Spleen (tissue), 11 donors: Measurements from ENCODE around the gene ZFYVE28. TPM values are rescaled to one million over a fixed set of nuclear protein-coding genes. Genes with fewer than 3 reads are reported as not detected.

Source experiments
- DNase-seq: peaks from one replicate; pipeline ENCODE4 v3.0.0-alpha.2; 2020
- H3K27ac ChIP-seq, 8 donors: fragments of 200-600 bp; sonication (generic) in 7 of 8; 1 replicate in 4 of 8; 2 replicates in 4 of 8; pipeline versions ENCODE4 v1.5.0 to v1.8.0; 2016 to 2021; ENCODE audit warnings: inconsistent platforms in 4 of 8, mild to moderate bottlenecking in 4 of 8, moderate library complexity in 1 of 8
- H3K27me3 ChIP-seq, 7 donors: fragments of 200-600 bp; sonication (generic) in 6 of 7; replicated peaks in 1 of 7; 1 replicate in 4 of 7; 2 replicates in 3 of 7; pipeline versions ENCODE4 v1.5.0 to v1.8.0; 2016 to 2021; ENCODE audit warnings: inconsistent platforms in 3 of 7, mild to moderate bottlenecking in 1 of 7
- H3K36me3 ChIP-seq, 6 donors: fragments of 200-600 bp; sonication (generic) in 5 of 6; 1 replicate in 4 of 6; 2 replicates in 2 of 6; pipeline versions ENCODE4 v1.5.0 to v1.8.0; 2016 to 2021; ENCODE audit warnings: inconsistent platforms in 2 of 6
- H3K4me1 ChIP-seq, 6 donors: fragments of 200-600 bp; sonication (generic) in 5 of 6; 1 replicate in 3 of 6; 2 replicates in 3 of 6; pipeline versions ENCODE4 v1.5.0 to v1.8.0; 2016 to 2021; ENCODE audit warnings: inconsistent platforms in 3 of 6
- H3K4me3 ChIP-seq, 8 donors: fragments of 200-600 bp; sonication (generic) in 7 of 8; 1 replicate in 4 of 8; 2 replicates in 4 of 8; pipeline versions ENCODE4 v1.5.0 to v1.8.0; 2016 to 2021; ENCODE audit warnings: inconsistent platforms in 4 of 8, mild to moderate bottlenecking in 4 of 8, moderate library complexity in 2 of 8
- H3K9me3 ChIP-seq, 8 donors: fragments of 200-600 bp; sonication (generic) in 7 of 8; 1 replicate in 4 of 8; 2 replicates in 4 of 8; pipeline versions ENCODE4 v1.5.0 to v1.8.0; 2016 to 2021; ENCODE audit warnings: inconsistent platforms in 4 of 8
- POLR2A ChIP-seq, 3 donors: fragments of 450-650 bp; IDR thresholded peaks; one replicate each; pipeline ENCODE4 v1.5.1; 2017; ENCODE audit warnings: antibody characterized with exemption in 3 of 3, mild to moderate bottlenecking in 1 of 3
- POLR2AphosphoS5 ChIP-seq, 3 donors: sonication (generic); formaldehyde crosslinking; IDR thresholded peaks; one replicate each; pipeline ENCODE4 v1.5.1; 2017; ENCODE audit warnings: antibody characterized with exemption in 3 of 3
- WGBS, 5 donors: extraction: QIAGEN DNeasy Blood & Tissue Kit in 3 of 5; methylation state at CpG; one replicate each; pipeline versions ENCODE4 v1.1.5 to v1.1.7; 2013 to 2018; 5-methylcytosine and 5-hydroxymethylcytosine counted together
- intact Hi-C: fragments of 100-400 bp; cut with DNase I; formaldehyde crosslinking; loops from one replicate; pipeline ENCODE4 v1.15.0; 2023; ENCODE audit warnings: low total_unique reads
- polyA plus RNA-seq, 3 donors: library from polyadenylated mRNA; stranded (reverse); fragments of 200-250 nt; gene quantifications; one replicate each; pipeline ENCODE4 v1.2.1, GENCODE V29; 2013
- total RNA-seq, 7 donors: library from RNA; depleted of rRNA in 3 of 7; stranded (reverse); fragments of >200 nt in 3 of 7; fragmentation: NEBNext Ultra II Directional in 4 of 7; extraction: Animal tissue kit (Norgen Biotek cat#: 25700) in 4 of 7; gene quantifications; one replicate each; pipeline versions ENCODE4 v1.1.0 to v1.2.1, GENCODE V29; 2016 to 2021
- TF ChIP-seq, protein P1 (sequence below), 11 experiments: fragments of 200-600 bp in 7 of 11; fragments of 450-650 bp in 4 of 11; sonication (generic) in 4 of 11; IDR thresholded peaks in 8 of 11; conservative IDR thresholded peaks in 3 of 11; 1 replicate in 7 of 11; 2 replicates in 4 of 11; pipeline versions ENCODE4 v1.4.0 to v1.8.0; 2016 to 2021; ENCODE audit warnings: antibody characterized with exemption in 11 of 11, inconsistent platforms in 4 of 11, mild to moderate bottlenecking in 1 of 11
- donor health status: healthy with polysubstance abuse.
- donor health status: DM: no; HTN: no; CAD: no; lungs with moderate emphysema.
- donor health status: DM: no; HTN: no; CAD: no.
- donor health status: Bipolar disorder and iron deficiency.
- donor health status: healthy.
- donor health status: DM: no; HTN: no; CAD: no.
- donor health status: DM: yes; HTN: yes; CAD: no.

The ZFYVE28 gene
- total and polyA plus RNA-seq, 10 donors, result 2.7 to 31.3 (median 12.6) TPM

DNA sequence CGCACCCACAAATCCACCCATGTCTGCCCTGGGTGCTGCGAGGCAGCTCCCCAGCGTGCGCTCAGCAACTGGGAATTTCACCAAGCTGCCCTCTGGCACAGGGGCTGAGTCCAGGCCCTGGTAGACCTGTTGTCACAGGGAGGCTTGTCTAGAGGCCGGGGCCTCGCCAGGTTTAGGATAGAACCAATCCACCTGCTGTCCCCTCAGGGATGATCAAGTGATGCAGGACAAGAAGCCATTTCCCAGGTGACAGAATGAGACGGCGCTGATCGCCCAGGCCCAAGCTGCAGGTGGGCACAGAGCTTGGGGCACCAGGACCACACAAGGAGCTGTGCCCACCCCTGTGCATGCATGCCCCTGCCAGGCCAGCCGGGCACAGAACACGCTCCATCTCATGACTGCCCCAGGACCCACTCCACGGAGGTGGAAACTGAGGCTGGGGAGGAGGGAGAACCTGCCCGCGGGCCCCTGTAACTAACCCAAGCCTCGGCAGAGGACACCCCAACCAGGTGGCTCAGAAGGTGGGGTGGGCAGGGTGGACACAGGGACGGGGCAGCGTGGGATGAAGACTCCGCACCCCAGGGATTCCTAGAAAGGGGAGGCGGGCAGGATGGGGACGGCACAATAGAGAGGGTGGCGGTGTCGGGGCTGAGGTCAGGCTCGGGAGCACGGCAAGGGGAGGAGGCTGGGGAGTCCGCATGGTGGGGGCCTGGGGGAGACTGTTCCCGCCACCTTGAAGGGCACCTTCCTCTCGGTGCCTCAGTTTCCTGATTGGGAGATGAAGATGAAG lies 78.0 kb downstream of the ZFYVE28 start:
- H3K27me3 ChIP-seq, result no peaks in the 10 kb centered on the region
- peaks cover 0 to 5% (median under 1%) of the 10 kb centered on the region in 8 donors for H3K9me3 ChIP-seq
- intact Hi-C loops, result no loop called here
- 92 to 97% (median 94%) methylated on average over 22 to 27 of the region's 27 CpGs for WGBS, 5 donors
- TF ChIP-seq POLR2A (IDR thresholded peaks at IDR 0.05) (no peak), POLR2AphosphoS5 (IDR thresholded peaks at IDR 0.05) (no peak)
- TF ChIP-seq, protein P1, sequence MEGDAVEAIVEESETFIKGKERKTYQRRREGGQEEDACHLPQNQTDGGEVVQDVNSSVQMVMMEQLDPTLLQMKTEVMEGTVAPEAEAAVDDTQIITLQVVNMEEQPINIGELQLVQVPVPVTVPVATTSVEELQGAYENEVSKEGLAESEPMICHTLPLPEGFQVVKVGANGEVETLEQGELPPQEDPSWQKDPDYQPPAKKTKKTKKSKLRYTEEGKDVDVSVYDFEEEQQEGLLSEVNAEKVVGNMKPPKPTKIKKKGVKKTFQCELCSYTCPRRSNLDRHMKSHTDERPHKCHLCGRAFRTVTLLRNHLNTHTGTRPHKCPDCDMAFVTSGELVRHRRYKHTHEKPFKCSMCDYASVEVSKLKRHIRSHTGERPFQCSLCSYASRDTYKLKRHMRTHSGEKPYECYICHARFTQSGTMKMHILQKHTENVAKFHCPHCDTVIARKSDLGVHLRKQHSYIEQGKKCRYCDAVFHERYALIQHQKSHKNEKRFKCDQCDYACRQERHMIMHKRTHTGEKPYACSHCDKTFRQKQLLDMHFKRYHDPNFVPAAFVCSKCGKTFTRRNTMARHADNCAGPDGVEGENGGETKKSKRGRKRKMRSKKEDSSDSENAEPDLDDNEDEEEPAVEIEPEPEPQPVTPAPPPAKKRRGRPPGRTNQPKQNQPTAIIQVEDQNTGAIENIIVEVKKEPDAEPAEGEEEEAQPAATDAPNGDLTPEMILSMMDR (IDR thresholded peaks at IDR 0.05 in 8 of 11, conservative IDR thresholded peaks at IDR 0.05 in 3 of 11), result no peak
- no peak overlapping the region for H3K27ac ChIP-seq
- DNase-seq, result peak; percentile 51
- no peaks in the 10 kb centered on the region for H3K4me1 ChIP-seq
- peaks cover 0 to 47% (median 2%) of the 10 kb centered on the region in 6 donors for H3K36me3 ChIP-seq
- no peak overlapping the region for H3K4me3 ChIP-seq

DNA sequence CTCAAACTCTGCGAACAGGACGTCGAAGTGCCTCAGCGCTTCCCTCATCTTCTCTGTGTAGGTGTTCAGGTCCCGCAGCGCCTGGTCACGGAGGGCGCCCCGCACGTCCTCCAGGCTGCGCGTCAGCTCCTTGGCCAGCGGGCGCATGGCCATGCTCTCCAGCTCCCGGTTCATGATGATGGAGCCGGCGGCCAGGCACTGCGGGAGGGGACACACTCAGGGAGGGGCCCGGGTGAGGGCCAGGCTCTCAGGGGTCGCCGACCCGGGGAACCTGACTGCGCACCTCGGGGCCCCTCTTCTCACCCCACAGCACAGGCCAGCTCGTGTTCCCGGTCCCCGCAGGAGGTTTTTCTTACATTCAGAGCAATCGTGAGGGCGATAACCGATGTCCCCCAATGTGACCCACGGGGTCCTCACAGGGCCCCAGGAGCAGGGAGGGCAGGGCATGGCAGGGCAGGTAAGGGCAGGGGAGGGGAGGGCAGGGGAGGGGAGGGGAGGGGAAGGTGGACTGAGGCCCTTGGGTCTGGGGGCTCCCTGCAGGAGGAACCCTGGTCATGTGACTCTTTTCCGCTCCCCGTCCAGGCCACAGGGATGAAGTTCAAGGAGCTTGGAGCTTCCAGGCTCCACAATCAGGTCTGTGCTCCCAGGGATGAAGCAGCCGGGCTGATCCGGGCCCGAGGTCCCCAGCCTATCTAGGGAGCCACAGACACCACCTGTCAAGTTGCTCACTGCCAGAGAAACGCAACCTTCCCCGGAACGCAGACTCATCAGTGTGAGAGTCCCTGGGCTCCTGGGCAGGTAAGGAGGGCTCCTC lies 78.8 kb downstream of the ZFYVE28 start:
- no peaks in the 10 kb centered on the region for H3K9me3 ChIP-seq
- intact Hi-C loops, result no loop called here
- TF ChIP-seq POLR2AphosphoS5 (IDR thresholded peaks at IDR 0.05) (no peak), POLR2A (IDR thresholded peaks at IDR 0.05) (no peak)
- TF ChIP-seq, protein P1 (IDR thresholded peaks at IDR 0.05 in 8 of 11, conservative IDR thresholded peaks at IDR 0.05 in 3 of 11), result no peak
- peak; percentile 53 for DNase-seq
- peaks cover 0 to 52% (median 2%) of the 10 kb centered on the region in 6 donors for H3K36me3 ChIP-seq
- no peak overlapping the region for H3K4me3 ChIP-seq
- H3K27me3 ChIP-seq, result no peaks in the 10 kb centered on the region
- 84 to 92% (median 91%) methylated on average over 22 to 39 of the region's 39 CpGs for WGBS, 5 donors
- H3K27ac ChIP-seq, result no peak overlapping the region
- no peaks in the 10 kb centered on the region for H3K4me1 ChIP-seq

DNA sequence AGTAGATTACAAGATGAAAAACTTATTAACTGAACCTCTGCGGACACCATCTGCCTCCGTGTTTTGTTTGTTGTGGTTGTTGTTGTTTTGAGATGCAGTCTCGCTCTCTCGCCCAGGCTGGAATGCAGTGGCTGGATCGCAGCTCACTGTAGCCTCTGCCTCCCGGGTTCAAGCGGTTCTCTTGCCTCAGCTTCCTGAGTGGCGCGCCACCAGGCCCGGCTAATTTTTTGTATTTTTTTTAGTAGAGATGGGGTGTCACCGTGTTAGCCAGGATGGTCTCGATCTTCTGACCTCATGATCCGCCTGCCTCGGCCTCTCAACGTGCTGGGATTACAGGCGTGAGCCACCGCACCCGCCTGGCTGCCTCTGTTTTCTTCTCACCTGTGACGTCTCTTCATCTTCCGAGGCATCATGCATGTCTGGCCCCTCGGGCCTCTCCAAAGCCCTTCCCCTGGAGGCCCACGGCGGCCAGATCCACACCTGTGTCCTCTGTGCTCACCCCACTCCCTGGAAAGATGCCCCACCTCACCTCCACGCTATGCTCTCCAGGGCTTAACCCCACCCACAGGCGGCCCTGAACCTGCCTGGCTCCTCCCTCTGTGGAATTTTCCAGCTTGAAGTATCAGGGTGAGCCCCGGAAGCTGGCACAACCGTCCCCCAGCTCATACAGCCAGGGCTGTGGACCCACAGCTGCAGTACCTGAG lies 79.5 kb downstream of the ZFYVE28 start:
- WGBS, 5 donors, result 90 to 92% (median 90%) methylated on average over 27 of the region's 27 CpGs
- Histone ChIP-seq H3K27ac (no peak overlapping the region), H3K4me1 (peaks cover 0 to 5% (median 2%) of the 10 kb centered on the region in 6 donors), H3K4me3 (no peak overlapping the region), H3K27me3 (no peaks in the 10 kb centered on the region), H3K9me3 (no peaks in the 10 kb centered on the region), H3K36me3 (peaks cover 0 to 52% (median 2%) of the 10 kb centered on the region in 6 donors)
- TF ChIP-seq POLR2AphosphoS5 (IDR thresholded peaks at IDR 0.05) (no peak), POLR2A (IDR thresholded peaks at IDR 0.05) (no peak)
- TF ChIP-seq, protein P1 (IDR thresholded peaks at IDR 0.05 in 8 of 11, conservative IDR thresholded peaks at IDR 0.05 in 3 of 11), result no peak
- intact Hi-C loops, result no loop called here
- DNase-seq, result no peak
